ENCODE data around the gene FOXC1.

DNA sequence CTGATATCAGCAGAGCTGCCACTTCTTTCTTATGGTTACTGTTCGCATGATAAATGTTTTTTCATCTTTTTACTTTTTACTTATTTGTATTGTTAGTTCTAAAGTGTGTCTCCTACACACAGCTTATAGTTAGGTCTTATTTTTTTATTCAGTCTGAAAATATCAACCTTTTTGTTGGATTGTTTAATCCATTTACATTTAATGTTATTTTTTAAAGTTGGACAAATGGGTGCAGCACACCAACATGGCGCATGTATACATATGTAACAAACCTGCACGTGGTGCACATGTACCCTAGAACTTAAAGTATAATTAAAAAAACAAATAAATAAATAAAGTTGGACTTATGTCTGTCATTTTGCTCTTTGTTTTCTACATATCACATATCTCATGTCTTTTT, 40.3 kb upstream of the FOXC1 start:
- TF ChIP-seq, protein P1, sequence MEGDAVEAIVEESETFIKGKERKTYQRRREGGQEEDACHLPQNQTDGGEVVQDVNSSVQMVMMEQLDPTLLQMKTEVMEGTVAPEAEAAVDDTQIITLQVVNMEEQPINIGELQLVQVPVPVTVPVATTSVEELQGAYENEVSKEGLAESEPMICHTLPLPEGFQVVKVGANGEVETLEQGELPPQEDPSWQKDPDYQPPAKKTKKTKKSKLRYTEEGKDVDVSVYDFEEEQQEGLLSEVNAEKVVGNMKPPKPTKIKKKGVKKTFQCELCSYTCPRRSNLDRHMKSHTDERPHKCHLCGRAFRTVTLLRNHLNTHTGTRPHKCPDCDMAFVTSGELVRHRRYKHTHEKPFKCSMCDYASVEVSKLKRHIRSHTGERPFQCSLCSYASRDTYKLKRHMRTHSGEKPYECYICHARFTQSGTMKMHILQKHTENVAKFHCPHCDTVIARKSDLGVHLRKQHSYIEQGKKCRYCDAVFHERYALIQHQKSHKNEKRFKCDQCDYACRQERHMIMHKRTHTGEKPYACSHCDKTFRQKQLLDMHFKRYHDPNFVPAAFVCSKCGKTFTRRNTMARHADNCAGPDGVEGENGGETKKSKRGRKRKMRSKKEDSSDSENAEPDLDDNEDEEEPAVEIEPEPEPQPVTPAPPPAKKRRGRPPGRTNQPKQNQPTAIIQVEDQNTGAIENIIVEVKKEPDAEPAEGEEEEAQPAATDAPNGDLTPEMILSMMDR (IDR thresholded peaks at IDR 0.05), result no peak
- no peak for TF ChIP-seq EZH2 (IDR thresholded peaks at IDR 0.05; ENCODE audit: borderline replicate concordance, insufficient read depth, low read depth, low read length, poor library complexity, severe bottlenecking)

All from B cell (primary cell).